BE2C (cell line): Measurements from ENCODE around the gene SYNPO.

Experiments used
- DNase-seq: peaks from one replicate; pipeline ENCODE4 v3.0.0-alpha.2; 2020
- H3K27me3 ChIP-seq: fragments of 250-450 bp; sonication (Bioruptor Pico); 2 replicates; pipeline ENCODE4 v1.5.1; 2020; ENCODE audit warnings: mild to moderate bottlenecking
- H3K36me3 ChIP-seq: fragments of 250-450 bp; sonication (Bioruptor Pico); 2 replicates; pipeline ENCODE4 v1.5.1; 2020; ENCODE audit warnings: mild to moderate bottlenecking
- H3K4me1 ChIP-seq: fragments of 250-450 bp; sonication (Bioruptor Pico); 2 replicates; pipeline ENCODE4 v1.5.1; 2020
- H3K4me3 ChIP-seq: 2 replicates; pipeline ENCODE4 v1.5.1; 2011; ENCODE audit warnings: low read depth, low read length
- H3K9me3 ChIP-seq: fragments of 250-450 bp; sonication (Bioruptor Pico); 2 replicates; pipeline ENCODE4 v1.5.1; 2020
- CTCF ChIP-seq: IDR thresholded peaks from 2 replicates; pipeline ENCODE4 v1.5.1; 2012; ENCODE audit warnings: mild to moderate bottlenecking, low read depth, low read length

SYNPO gene

GRCh38 chr5:150609843-150610584 is 30.4 kb upstream of the SYNPO start:
- no peaks in the 10 kb centered on the region for H3K27me3 ChIP-seq
- H3K4me3 ChIP-seq = no peak overlapping the region
- no peaks in the 10 kb centered on the region for H3K36me3 ChIP-seq
- no peaks in the 10 kb centered on the region for H3K9me3 ChIP-seq
- TF ChIP-seq CTCF = no peak
- DNase-seq = no peak
- H3K4me1 ChIP-seq = peaks cover 9% of the 10 kb centered on the region

DNA sequence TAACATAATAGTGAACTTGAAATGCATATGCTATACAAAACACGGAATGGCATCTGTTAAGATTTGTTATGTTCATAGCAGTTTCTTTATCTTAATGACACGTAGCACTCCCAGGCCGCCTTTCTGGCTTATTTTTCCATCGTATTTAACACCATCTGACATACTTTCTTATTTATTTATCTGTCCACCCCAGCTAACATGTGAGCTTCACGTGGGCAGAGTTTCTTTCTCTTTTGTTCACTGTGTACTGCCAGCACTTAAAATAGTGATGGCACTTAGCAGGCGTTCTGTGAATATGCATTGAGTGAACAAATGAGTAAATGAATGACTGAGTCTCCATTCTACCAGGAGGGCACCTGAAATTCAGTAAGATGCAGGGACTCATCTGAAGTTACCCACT is 29.4 kb upstream of the SYNPO start:
- H3K36me3 ChIP-seq = no peaks in the 10 kb centered on the region
- no peak overlapping the region for H3K4me3 ChIP-seq
- no peak for TF ChIP-seq CTCF
- H3K4me1 ChIP-seq = peaks cover 17% of the 10 kb centered on the region
- H3K9me3 ChIP-seq = no peaks in the 10 kb centered on the region
- no peaks in the 10 kb centered on the region for H3K27me3 ChIP-seq
- no peak for DNase-seq

DNA sequence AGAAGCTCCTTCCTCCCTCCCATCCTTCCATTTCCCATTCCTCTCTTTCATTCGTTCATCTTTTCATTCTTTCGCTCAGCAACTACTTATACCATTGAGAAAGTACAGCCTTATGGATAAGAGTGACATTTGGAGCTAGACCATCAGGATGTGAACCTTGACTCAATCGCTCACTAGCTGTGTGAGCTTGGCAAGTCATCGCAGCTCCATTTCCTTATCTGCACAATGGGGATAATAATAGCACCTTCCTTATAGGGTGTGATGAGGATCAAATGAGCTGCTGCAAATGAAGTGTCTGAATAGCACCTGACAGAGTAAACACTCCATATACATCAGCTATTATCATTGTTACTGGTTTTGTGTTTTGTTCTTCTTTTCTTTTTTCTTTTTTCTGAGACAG is 28.1 kb upstream of the SYNPO start:
- TF ChIP-seq CTCF = no peak
- Histone ChIP-seq H3K27me3 (no peaks in the 10 kb centered on the region), H3K4me1 (peaks cover 28% of the 10 kb centered on the region), H3K4me3 (no peak overlapping the region), H3K9me3 (no peaks in the 10 kb centered on the region), H3K36me3 (no peaks in the 10 kb centered on the region)
- no peak for DNase-seq

DNA sequence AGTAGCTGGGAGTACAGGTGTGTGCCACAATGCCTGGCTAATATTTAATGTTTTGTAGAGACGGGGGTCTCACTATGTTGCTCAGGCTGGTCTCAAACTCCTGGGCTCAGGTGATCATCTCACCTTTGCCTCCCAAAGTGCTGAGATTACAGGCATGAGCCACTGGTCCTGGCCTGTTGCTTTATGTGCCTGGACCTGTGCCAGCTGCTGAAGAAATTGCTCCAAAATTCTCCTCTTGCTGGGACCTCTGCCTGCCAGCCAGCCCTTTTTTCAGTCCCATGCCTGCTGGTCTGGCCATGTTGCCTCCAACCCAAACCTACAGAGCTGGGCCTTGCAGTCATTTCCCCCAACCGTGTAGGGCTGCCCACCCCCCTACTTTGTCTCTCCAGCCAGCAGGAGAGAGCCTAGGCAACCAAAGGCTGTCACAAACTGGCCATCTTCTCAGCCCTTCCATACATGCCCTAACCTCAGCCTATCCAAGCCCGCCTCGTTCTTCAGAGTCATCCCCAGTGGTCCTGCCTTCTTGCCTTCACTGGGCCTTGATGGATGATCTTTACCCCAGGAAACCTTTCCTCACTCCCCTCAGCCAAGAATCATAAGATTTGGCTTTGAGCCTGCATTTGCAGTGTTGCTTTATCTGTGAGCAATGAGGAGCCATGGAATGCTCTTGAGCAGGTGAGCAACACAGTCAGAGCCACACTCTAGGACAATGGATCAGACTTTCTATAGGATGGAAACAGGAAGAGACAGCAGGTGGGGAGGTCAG is 27.4 kb upstream of the SYNPO start:
- peaks cover 34% of the 10 kb centered on the region for H3K4me1 ChIP-seq
- H3K27me3 ChIP-seq = no peaks in the 10 kb centered on the region
- H3K9me3 ChIP-seq = no peaks in the 10 kb centered on the region
- no peak for DNase-seq
- no peaks in the 10 kb centered on the region for H3K36me3 ChIP-seq
- H3K4me3 ChIP-seq = no peak overlapping the region
- no peak for TF ChIP-seq CTCF

GRCh38 chr5:150613991-150614660 is 26.3 kb upstream of the SYNPO start:
- DNase-seq = no peak
- H3K27me3 ChIP-seq = no peaks in the 10 kb centered on the region
- no peak overlapping the region for H3K4me3 ChIP-seq
- no peaks in the 10 kb centered on the region for H3K9me3 ChIP-seq
- TF ChIP-seq CTCF = peak; percentile 33
- H3K4me1 ChIP-seq = peaks cover 42% of the 10 kb centered on the region
- no peaks in the 10 kb centered on the region for H3K36me3 ChIP-seq
